Common myeloid progenitor, CD34-positive (primary cell): ENCODE measurements around the gene TRIM46.
"Not testable (repeated sequence)": the region's sequence is repeated elsewhere in the genome, so short reads cannot be mapped to it uniquely, and the experiment has no call there.

Experiments
- CTCF ChIA-PET: fragments of 350-600 bp; sonication (Branson Sonifier 250); formaldehyde crosslinking; loops from one replicate; lab custom pipeline; 2021; ENCODE audit warnings: antibody characterized with exemption; lab: Charles Lee
- POLR2A ChIA-PET: fragments of 350-600 bp; sonication (Branson Sonifier 250); formaldehyde crosslinking; loops from one replicate; lab custom pipeline; 2021; ENCODE audit warnings: antibody characterized with exemption; lab: Charles Lee
- DNase-seq, 3 donors: peaks; one replicate each; pipeline versions ENCODE4 v3.0.0 to v3.0.0-alpha.2; 2013
- H3K27ac ChIP-seq, 2 experiments: 1 replicate in 1 of 2; 2 replicates in 1 of 2; pipeline ENCODE4 v1.7.0; 2013; ENCODE audit warnings: inconsistent platforms in 2 of 2, low read length in 2 of 2, mild to moderate bottlenecking in 2 of 2, low read depth in 1 of 2, moderate library complexity in 1 of 2; ENCODE audit not compliant: severe bottlenecking in 2 of 2, insufficient read depth in 1 of 2, poor library complexity in 1 of 2
- H3K27me3 ChIP-seq, 5 experiments: replicated peaks in 2 of 5; 1 replicate in 3 of 5; 2 replicates in 2 of 5; pipeline versions ENCODE4 v1.6.1 to v1.7.0; 2013; ENCODE audit warnings: low read length in 4 of 5, mild to moderate bottlenecking in 2 of 5, moderate library complexity in 2 of 5, inconsistent platforms in 1 of 5; ENCODE audit not compliant: insufficient read depth in 5 of 5, control insufficient read depth in 4 of 5
- H3K36me3 ChIP-seq, 4 experiments: 1 replicate in 2 of 4; 2 replicates in 2 of 4; pipeline versions ENCODE4 v1.6.1 to v1.7.0; 2013; ENCODE audit warnings: low read length in 3 of 4, control low read depth in 1 of 4, mild to moderate bottlenecking in 1 of 4; ENCODE audit not compliant: control insufficient read depth in 4 of 4, insufficient read depth in 4 of 4
- H3K4me1 ChIP-seq, 4 experiments: 1 replicate in 3 of 4; 2 replicates in 1 of 4; pipeline versions ENCODE4 v1.6.1 to v1.7.1; 2013; ENCODE audit warnings: low read length in 3 of 4, mild to moderate bottlenecking in 3 of 4, control low read depth in 1 of 4, inconsistent platforms in 1 of 4, moderate library complexity in 1 of 4; ENCODE audit not compliant: control insufficient read depth in 4 of 4, insufficient read depth in 4 of 4; ENCODE audit errors: control extremely low read depth in 1 of 4
- H3K4me3 ChIP-seq, 7 experiments: 1 replicate in 4 of 7; 2 replicates in 3 of 7; pipeline versions ENCODE4 v1.5.1 to v1.7.0; 2013; ENCODE audit warnings: mild to moderate bottlenecking in 7 of 7, low read length in 6 of 7, moderate library complexity in 6 of 7, inconsistent platforms in 2 of 7, low read depth in 2 of 7, control low read depth in 1 of 7; ENCODE audit not compliant: insufficient read depth in 4 of 7, control insufficient read depth in 1 of 7; ENCODE audit errors: extremely low read depth in 1 of 7
- H3K9me3 ChIP-seq, 5 experiments: 1 replicate in 4 of 5; 2 replicates in 1 of 5; pipeline versions ENCODE4 v1.6.1 to v1.7.1; 2013; ENCODE audit warnings: low read length in 4 of 5, mild to moderate bottlenecking in 2 of 5, inconsistent platforms in 1 of 5, low read depth in 1 of 5, moderate library complexity in 1 of 5; ENCODE audit not compliant: control insufficient read depth in 4 of 5, insufficient read depth in 2 of 5; ENCODE audit errors: control extremely low read depth in 1 of 5
- WGBS: methylation state at CpG from one replicate; pipeline ENCODE4 v1.1.5; 2013; ENCODE audit not compliant: insufficient coverage; 5-methylcytosine and 5-hydroxymethylcytosine counted together

Gene TRIM46

DNA sequence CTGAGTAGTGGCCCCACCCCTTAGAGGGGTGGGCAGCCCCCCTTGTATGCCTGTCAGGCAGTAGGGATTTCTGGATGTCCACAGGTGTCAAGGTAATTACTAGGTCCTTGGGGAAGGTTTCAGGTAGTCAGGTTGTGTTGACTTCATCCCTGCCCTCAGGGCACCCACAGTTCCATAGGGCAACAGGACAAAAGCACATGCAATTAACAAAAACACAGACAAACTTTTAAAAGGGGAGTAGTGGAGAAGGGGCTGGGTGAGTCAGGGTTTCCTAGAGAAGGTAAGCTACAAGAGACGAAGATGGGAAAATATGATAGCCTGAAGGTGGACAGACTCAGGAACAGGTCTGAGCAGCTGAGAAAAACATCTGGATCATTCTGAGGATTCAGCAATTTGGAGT lies 14.7 kb upstream of the TRIM46 start:
- no CpG with 5 or more reads among the region's 1 CpG for WGBS
- H3K27me3 ChIP-seq, result no peaks in the 10 kb centered on the region
- no peak overlapping the region for H3K4me3 ChIP-seq
- H3K27ac ChIP-seq, result no peak overlapping the region
- no peaks in the 10 kb centered on the region for H3K9me3 ChIP-seq
- no peak for DNase-seq
- H3K4me1 ChIP-seq, result no peaks in the 10 kb centered on the region
- POLR2A ChIA-PET, result no interaction called here
- no peaks in the 10 kb centered on the region for H3K36me3 ChIP-seq
- CTCF ChIA-PET, result no interaction called here

DNA sequence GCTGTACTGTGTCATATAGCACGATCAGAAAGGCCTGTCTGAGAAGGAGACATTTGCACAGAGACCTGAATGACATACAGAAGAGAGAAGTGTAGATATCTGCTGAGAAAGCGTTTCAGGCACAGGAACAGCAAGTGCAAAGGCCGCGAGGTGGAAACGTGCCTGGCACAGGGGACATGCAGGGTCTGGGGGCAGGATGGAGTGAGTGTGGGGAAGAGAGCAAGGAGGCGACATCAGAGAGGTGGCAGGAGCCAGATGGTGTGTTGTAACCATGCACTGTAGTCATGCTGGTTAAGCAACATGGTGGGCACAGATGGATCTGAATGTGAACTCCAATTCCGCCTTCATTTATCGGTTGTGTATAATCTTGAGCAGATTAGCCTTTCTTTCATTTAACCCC lies 13.5 kb upstream of the TRIM46 start:
- no peak for DNase-seq
- POLR2A ChIA-PET, result no interaction called here
- Histone ChIP-seq H3K4me1 (no peaks in the 10 kb centered on the region), H3K27ac (no peak overlapping the region), H3K4me3 (no peak overlapping the region), H3K9me3 (no peaks in the 10 kb centered on the region), H3K27me3 (no peaks in the 10 kb centered on the region), H3K36me3 (no peaks in the 10 kb centered on the region)
- WGBS, result 96% methylated on average over 6 of the region's 8 CpGs
- CTCF ChIA-PET, result interaction anchor here (1.0 kb wide), 1 partner anchor 13 kb away, joined by 3 read pairs; the partner anchor contains the start of gene KRTCAP2

GRCh38 chr1:155162631-155163030 lies 11.0 kb upstream of the TRIM46 start:
- H3K9me3 ChIP-seq, H3K27me3 ChIP-seq, DNase-seq, H3K4me3 ChIP-seq, H3K36me3 ChIP-seq, H3K27ac ChIP-seq, POLR2A ChIA-PET: not testable (repeated sequence)
- no CpG with 5 or more reads among the region's 6 CpGs for WGBS
- H3K4me1 ChIP-seq, result peaks cover 0 to 20% (median 18%) of the 10 kb centered on the region in 4 experiments
- CTCF ChIA-PET, result interaction anchor here (0.9 to 1.6 kb wide), 3 partner anchors 25 to 77 kb away, joined by 3 to 4 read pairs (median 4); no protein-coding TSS in a partner anchor

DNA sequence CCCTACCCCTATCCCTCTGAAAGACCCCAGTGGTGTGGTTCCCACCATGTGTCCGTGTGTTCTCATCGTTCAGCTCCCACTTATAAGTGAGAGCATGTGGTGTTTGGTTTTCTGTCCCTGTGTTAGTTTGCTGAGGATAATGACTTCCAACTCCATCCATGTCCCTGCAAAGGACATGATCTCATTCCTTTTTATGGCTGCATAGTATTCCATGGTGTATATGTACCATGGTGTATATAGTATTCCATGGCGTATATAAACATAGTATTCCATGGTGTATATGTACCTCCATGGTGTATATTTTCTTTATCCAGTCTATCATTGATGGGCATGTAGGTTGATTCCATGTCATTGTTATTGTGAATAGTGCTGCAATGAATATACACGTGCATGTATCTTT lies 9.9 kb upstream of the TRIM46 start:
- CTCF ChIA-PET, result interaction anchor here (1.2 to 7.8 kb wide), 5 partner anchors 17 to 78 kb away, joined by 4 to 68 read pairs (median 4); no protein-coding TSS in a partner anchor
- H3K4me3 ChIP-seq, H3K9me3 ChIP-seq, H3K36me3 ChIP-seq, POLR2A ChIA-PET, H3K27ac ChIP-seq, H3K27me3 ChIP-seq, DNase-seq: not testable (repeated sequence)
- WGBS, result no CpG with 5 or more reads among the region's 4 CpGs
- H3K4me1 ChIP-seq, result peaks cover 0 to 23% (median 22%) of the 10 kb centered on the region in 4 experiments

DNA sequence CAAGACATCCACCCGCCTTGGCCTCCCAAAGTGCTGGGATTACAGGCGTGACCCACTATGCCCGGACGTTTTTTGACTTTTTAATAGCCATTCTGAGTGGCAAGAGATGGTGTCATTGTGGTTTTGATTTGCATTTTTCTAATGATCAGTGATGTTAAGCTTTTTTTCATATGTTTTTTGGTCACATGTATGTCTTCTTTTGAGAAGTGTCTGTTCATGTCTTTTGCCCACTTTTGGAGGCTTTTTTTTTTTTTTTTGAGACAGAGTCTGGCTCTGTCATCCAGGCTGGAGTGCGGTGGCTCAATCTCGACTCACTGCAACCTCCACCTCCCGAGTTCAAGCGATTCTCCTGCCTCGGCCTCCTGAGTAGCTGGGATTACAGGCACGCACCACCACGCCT lies 9.0 kb upstream of the TRIM46 start:
- H3K9me3 ChIP-seq, H3K27me3 ChIP-seq, H3K4me3 ChIP-seq, POLR2A ChIA-PET, H3K27ac ChIP-seq, DNase-seq: not testable (repeated sequence)
- CTCF ChIA-PET, result interaction anchor here (1.3 to 7.8 kb wide), 4 partner anchors 18 to 79 kb away, joined by 4 to 68 read pairs (median 16); no protein-coding TSS in a partner anchor
- 100% methylated on average over 4 of the region's 11 CpGs for WGBS
- Histone ChIP-seq H3K36me3 (peaks cover 6 to 11% (median 8%) of the 10 kb centered on the region in 4 experiments), H3K4me1 (peaks cover 0 to 23% (median 22%) of the 10 kb centered on the region in 4 experiments)

- H3K9me3 ChIP-seq, result no peaks in the 10 kb centered on the region
- ChIA-PET POLR2A (interaction anchor here (0.7 to 2.7 kb wide), 4 partner anchors 26 to 78 kb away, joined by 3 to 12 read pairs (median 6); partner anchors contain the start of genes DPM3 and SLC50A1), CTCF (interaction anchor here (1.1 to 11.0 kb wide), 16 partner anchors 9 to 267 kb away, joined by 3 to 258 read pairs (median 10); partner anchors contain the start of genes EFNA1 and SLC50A1)
- DNase-seq, result no peak
- H3K4me1 ChIP-seq, result peaks cover 0 to 23% (median 22%) of the 10 kb centered on the region in 4 experiments
- WGBS, result 22% methylated on average over 8 of the region's 8 CpGs
- H3K27ac ChIP-seq, result peak overlapping the region; percentile 43 to 60
- peaks cover 6 to 19% (median 12%) of the 10 kb centered on the region in 4 experiments for H3K36me3 ChIP-seq
- H3K27me3 ChIP-seq, result no peaks in the 10 kb centered on the region
- H3K4me3 ChIP-seq, result peak overlapping the region in 4 of 7 experiments; percentile 17 to 58 (median 46)
Observed at GRCh38 chr1:155166051-155166470, 7.6 kb upstream of the TRIM46 start.
